GM12874 (cell line): ENCODE measurements around the gene ZBTB47.

Source experiments
- TF ChIP-seq, protein P1 (sequence below): IDR thresholded peaks from 2 replicates; pipeline ENCODE4 v1.5.1; 2011; ENCODE audit warnings: low read depth, mild to moderate bottlenecking, control low read depth, low read length, moderate library complexity; ENCODE audit not compliant: insufficient read depth

The ZBTB47 gene

DNA sequence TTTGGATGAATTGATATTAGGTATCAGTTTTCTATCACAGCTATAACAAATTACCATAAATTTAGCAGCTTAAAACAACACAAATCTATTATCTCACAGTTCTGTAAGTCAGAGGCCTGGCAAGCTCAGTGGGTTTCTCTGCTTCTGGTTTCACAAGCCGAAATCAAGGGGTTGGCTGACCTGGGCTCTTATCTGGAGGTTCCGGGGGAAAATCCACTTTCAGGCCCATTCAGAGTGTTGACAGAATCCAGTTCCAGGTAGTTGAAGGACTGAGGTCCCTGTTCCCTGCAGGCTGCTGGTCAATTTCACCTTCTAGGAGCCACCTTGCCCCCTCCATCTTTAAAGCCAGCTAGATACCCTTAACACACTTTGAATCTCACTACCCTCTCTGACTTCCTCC, 60.2 kb downstream of the ZBTB47 start:
- TF ChIP-seq, protein P1, sequence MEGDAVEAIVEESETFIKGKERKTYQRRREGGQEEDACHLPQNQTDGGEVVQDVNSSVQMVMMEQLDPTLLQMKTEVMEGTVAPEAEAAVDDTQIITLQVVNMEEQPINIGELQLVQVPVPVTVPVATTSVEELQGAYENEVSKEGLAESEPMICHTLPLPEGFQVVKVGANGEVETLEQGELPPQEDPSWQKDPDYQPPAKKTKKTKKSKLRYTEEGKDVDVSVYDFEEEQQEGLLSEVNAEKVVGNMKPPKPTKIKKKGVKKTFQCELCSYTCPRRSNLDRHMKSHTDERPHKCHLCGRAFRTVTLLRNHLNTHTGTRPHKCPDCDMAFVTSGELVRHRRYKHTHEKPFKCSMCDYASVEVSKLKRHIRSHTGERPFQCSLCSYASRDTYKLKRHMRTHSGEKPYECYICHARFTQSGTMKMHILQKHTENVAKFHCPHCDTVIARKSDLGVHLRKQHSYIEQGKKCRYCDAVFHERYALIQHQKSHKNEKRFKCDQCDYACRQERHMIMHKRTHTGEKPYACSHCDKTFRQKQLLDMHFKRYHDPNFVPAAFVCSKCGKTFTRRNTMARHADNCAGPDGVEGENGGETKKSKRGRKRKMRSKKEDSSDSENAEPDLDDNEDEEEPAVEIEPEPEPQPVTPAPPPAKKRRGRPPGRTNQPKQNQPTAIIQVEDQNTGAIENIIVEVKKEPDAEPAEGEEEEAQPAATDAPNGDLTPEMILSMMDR: no peak

DNA sequence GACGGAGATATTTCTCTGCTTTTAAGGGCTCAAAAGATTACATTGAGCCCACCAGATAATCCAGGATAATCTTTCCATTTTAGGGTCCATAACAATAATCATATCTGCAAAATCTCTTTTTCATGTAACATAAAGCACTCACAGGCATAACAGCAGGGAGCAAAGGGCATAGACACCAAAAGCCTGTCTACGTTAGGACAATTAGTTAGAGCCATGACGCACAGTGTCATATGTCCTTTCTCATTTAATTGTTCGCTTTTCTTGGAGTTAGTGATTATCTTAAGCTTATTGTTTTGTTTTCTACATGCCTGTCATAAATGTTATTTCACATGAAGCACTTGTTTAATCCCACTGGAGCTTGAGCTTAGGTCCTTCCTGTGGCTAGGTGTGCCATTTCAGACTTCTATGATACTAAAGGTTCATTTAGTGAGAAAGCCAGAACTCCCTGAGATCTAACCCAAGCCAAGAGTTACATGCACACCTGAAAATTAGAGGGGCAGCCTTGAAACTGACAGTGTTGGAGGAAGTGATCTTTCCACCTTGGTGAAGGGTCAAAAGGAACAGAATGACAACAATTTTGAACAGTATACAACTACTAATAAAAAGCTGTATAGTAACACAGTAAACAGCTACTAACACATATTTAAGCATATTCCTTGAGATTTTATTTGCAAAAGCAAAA, 60.8 kb downstream of the ZBTB47 start:
- TF ChIP-seq, protein P1: no peak
